ENCODE data around the gene FAM184A. TPM values are rescaled to one million over a fixed set of nuclear protein-coding genes. Genes with fewer than 3 reads are reported as not detected.
A peak's percentile ranks its signal among the peaks of the same experiment; 100 is the strongest.
"Not testable (repeated sequence)": the region's sequence is repeated elsewhere in the genome, so short reads cannot be mapped to it uniquely, and the experiment has no call there.

The FAM184A gene, protein sequence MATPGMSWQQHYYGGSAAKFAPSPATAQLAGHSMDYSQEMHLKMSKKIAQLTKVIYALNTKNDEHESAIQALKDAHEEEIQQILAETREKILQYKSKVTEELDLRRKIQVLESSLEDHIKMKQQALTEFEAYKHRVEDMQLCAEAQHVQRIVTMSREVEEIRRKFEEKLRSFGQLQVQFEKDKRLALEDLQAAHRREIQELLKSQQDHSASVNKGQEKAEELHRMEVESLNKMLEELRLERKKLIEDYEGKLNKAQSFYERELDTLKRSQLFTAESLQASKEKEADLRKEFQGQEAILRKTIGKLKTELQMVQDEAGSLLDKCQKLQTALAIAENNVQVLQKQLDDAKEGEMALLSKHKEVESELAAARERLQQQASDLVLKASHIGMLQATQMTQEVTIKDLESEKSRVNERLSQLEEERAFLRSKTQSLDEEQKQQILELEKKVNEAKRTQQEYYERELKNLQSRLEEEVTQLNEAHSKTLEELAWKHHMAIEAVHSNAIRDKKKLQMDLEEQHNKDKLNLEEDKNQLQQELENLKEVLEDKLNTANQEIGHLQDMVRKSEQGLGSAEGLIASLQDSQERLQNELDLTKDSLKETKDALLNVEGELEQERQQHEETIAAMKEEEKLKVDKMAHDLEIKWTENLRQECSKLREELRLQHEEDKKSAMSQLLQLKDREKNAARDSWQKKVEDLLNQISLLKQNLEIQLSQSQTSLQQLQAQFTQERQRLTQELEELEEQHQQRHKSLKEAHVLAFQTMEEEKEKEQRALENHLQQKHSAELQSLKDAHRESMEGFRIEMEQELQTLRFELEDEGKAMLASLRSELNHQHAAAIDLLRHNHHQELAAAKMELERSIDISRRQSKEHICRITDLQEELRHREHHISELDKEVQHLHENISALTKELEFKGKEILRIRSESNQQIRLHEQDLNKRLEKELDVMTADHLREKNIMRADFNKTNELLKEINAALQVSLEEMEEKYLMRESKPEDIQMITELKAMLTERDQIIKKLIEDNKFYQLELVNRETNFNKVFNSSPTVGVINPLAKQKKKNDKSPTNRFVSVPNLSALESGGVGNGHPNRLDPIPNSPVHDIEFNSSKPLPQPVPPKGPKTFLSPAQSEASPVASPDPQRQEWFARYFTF
- 1 to 10 TPM; 3.0 TPM for total RNA-seq

GRCh38 chr6:119078376-119079282 is at the start of gene FAM184A:
Gene FAM184A, minus strand, starts transcription at chr6:119078664. Its CDS starts 365 bp downstream, at chr6:119078299.
- Mint-ChIP-seq H3K4me1 (peaks cover 27% of the 10 kb centered on the region), H3K27me3 (peaks cover 9% of the 10 kb centered on the region)

GRCh38 chr6:119127627-119128026 is 49.2 kb upstream of the FAM184A start:
- H3K4me1 Mint-ChIP-seq = peaks cover 8% of the 10 kb centered on the region
- POLR2A ChIA-PET = no interaction called here
- DNase-seq (no peak), ATAC-seq (ENCODE audit: low read depth) (no peak)
- H3K36me3 Mint-ChIP-seq = no peaks in the 10 kb centered on the region
- H3K9me3 Mint-ChIP-seq = no peaks in the 10 kb centered on the region
- H3K27me3 Mint-ChIP-seq = peaks cover 12% of the 10 kb centered on the region
- H3K4me3 Mint-ChIP-seq = no peak overlapping the region
- H3K27ac Mint-ChIP-seq = no peak overlapping the region

More at GRCh38 chr6:119078376-119079282, at the start of gene FAM184A:
- peak within 1 kb of the TSS; percentile 72 for H3K27ac Mint-ChIP-seq
- peak; percentile 70 for ATAC-seq (ENCODE audit: low read depth)
- peaks cover 8% of the 10 kb centered on the region for H3K9me3 Mint-ChIP-seq
- peak; percentile 82 for DNase-seq
- H3K4me3 Mint-ChIP-seq = peak within 1 kb of the TSS; percentile 90
- POLR2A ChIA-PET = interaction anchor here (1.7 kb wide), 1 partner anchor 185 kb away, joined by 6 read pairs; the partner anchor contains the start of gene ASF1A
- peaks cover 3% of the 10 kb centered on the region for H3K36me3 Mint-ChIP-seq

- H3K36me3 Mint-ChIP-seq = no peaks in the 10 kb centered on the region
- H3K27me3 Mint-ChIP-seq = peaks cover 15% of the 10 kb centered on the region
- DNase-seq = no peak
- peaks cover 8% of the 10 kb centered on the region for H3K4me1 Mint-ChIP-seq
- ATAC-seq (ENCODE audit: low read depth) = no peak
- no peak overlapping the region for H3K27ac Mint-ChIP-seq
- POLR2A ChIA-PET = no interaction called here
- no peaks in the 10 kb centered on the region for H3K9me3 Mint-ChIP-seq
- no peak overlapping the region for H3K4me3 Mint-ChIP-seq
Measured at GRCh38 chr6:119126826-119127225, 48.4 kb upstream of the FAM184A start.

DNA sequence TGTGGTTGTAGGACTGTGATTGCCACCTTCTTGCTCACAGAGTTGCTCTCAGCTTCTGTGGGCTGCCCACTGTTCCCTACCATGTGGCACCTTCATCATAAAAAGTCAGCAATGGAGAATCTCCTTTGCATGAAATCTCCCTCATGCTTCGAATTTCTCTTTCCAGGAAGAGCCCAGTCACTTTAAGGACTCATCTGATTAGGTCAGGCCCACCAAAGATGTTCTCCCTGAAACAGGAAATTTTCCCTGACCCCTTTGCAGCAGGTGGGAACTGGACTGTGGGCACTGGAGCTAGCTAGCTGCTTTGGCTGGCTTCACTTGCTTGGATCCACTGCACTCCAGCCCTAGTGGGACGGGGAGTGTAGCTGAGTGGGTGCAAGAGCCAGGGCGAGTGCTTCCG is 47.7 kb upstream of the FAM184A start:
- Mint-ChIP-seq H3K36me3 (no peaks in the 10 kb centered on the region), H3K27me3 (peaks cover 16% of the 10 kb centered on the region), H3K4me3 (no peak overlapping the region), H3K27ac (no peak overlapping the region), H3K9me3 (no peaks in the 10 kb centered on the region), H3K4me1 (peaks cover 8% of the 10 kb centered on the region)
- ATAC-seq (ENCODE audit: low read depth) = no peak
- POLR2A ChIA-PET = no interaction called here
- DNase-seq = no peak

DNA sequence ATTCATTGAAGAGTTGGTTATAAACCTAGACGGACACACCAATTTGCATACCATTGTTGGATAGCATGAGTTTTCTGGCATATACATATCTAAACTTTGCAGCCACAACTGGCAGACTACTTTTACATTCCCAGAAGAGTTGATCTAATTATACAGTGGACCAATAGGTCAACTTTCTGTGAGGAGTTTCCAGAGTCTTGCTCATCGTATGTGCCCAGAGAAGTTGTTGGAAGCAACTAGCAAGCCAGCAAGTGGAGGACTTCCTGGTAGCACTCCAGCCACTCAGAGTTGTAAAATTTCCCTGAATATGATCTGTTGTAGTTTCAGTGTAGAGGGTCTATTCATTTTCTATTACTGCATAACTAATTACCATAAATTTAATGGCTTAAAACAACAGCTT is 47.1 kb upstream of the FAM184A start:
- H3K27ac Mint-ChIP-seq = no peak overlapping the region

DNA sequence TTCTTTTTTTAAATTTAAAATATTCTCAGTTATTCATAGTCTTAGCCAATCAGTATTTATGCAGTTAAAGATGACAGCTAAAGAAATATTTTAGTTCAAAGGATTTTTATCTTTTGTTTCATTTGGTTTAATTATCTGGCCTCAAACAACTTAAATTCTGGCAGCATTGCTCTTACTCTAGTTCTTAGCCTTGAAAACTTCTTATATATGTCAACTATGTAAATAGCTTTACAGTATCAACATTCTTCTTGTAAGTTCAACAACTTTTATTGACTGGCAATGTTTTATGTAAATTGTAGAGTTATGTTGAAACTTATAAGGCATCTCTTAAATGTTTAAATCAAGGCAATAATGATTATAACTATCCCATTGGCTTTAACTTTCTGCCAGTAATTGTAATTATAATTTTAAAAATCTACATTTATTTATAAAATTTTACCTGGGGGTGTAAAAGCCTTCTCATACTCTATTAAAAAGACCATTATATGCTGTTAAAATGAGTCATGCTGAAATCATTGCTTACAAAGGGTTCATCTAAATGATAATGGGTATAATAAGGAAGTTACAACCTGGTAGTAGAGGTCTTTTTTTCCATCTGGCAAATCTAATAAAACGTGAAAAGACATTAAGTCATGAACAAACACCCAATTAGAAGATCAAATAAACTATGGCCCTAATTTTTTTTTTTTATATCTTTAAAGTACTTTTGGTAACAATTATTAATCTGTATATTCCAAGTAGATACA is 45.8 kb upstream of the FAM184A start:
- ATAC-seq (ENCODE audit: low read depth) = no peak
- no peak for DNase-seq
- Mint-ChIP-seq H3K27me3 (peaks cover 17% of the 10 kb centered on the region), H3K4me1 (peaks cover 4% of the 10 kb centered on the region), H3K9me3 (no peaks in the 10 kb centered on the region), H3K4me3 (no peak overlapping the region), H3K27ac (no peak overlapping the region), H3K36me3 (no peaks in the 10 kb centered on the region)
- POLR2A ChIA-PET = no interaction called here

More for the DNA sequence above, 47.1 kb upstream of the FAM184A start:
- no peaks in the 10 kb centered on the region for H3K9me3 Mint-ChIP-seq
- no peak overlapping the region for H3K4me3 Mint-ChIP-seq
- no peaks in the 10 kb centered on the region for H3K36me3 Mint-ChIP-seq
- ATAC-seq (ENCODE audit: low read depth) (no peak), DNase-seq (no peak)
- H3K4me1 Mint-ChIP-seq = peaks cover 8% of the 10 kb centered on the region
- POLR2A ChIA-PET = no interaction called here
- H3K27me3 Mint-ChIP-seq = peaks cover 18% of the 10 kb centered on the region

- Mint-ChIP-seq H3K9me3 (no peaks in the 10 kb centered on the region), H3K27me3 (peaks cover 14% of the 10 kb centered on the region), H3K27ac (no peak overlapping the region), H3K36me3 (no peaks in the 10 kb centered on the region), H3K4me3 (no peak overlapping the region), H3K4me1 (no peaks in the 10 kb centered on the region)
- DNase-seq (no peak), ATAC-seq (ENCODE audit: low read depth) (no peak)
- POLR2A ChIA-PET = no interaction called here
Measured at GRCh38 chr6:119122336-119122735, 43.9 kb upstream of the FAM184A start.

GRCh38 chr6:119121367-119121766 is 42.9 kb upstream of the FAM184A start:
- no peak for ATAC-seq (ENCODE audit: low read depth)
- Mint-ChIP-seq H3K36me3 (no peaks in the 10 kb centered on the region), H3K27me3 (peaks cover 14% of the 10 kb centered on the region), H3K4me3 (no peak overlapping the region), H3K4me1 (no peaks in the 10 kb centered on the region), H3K27ac (no peak overlapping the region), H3K9me3 (no peaks in the 10 kb centered on the region)
- DNase-seq = no peak
- POLR2A ChIA-PET = no interaction called here

- Mint-ChIP-seq H3K27me3 (peaks cover 14% of the 10 kb centered on the region), H3K9me3 (no peaks in the 10 kb centered on the region), H3K36me3 (no peaks in the 10 kb centered on the region), H3K27ac (no peak overlapping the region), H3K4me3 (no peak overlapping the region), H3K4me1 (no peaks in the 10 kb centered on the region)
- ATAC-seq (ENCODE audit: low read depth) (no peak), DNase-seq (no peak)
- POLR2A ChIA-PET = no interaction called here
Measured at GRCh38 chr6:119119989-119120388, 41.5 kb upstream of the FAM184A start.

DNA sequence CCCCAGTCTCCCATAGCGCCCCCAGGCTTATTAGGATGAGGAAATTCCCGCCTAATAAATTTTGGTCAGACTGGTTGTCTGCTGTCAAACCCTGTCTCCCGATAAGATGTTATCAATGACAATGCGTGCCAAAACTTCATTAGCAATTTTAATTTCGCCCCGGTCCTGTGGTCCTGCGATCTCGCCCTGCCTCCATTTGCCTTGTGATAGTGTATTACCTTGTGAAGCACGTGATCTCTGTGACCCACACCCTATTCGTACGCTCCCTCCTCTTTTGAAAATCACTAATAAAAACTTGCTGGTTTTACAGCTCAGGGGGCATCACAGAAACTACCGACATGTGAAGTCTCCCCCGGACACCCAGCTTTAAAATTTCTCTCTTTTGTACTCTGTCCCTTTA is 40.6 kb upstream of the FAM184A start:
- H3K4me1 Mint-ChIP-seq; H3K9me3 Mint-ChIP-seq; DNase-seq; POLR2A ChIA-PET; H3K27ac Mint-ChIP-seq; H3K36me3 Mint-ChIP-seq; ATAC-seq (ENCODE audit: low read depth); H3K4me3 Mint-ChIP-seq: not testable (repeated sequence)
- peaks cover 14% of the 10 kb centered on the region for H3K27me3 Mint-ChIP-seq

DNA sequence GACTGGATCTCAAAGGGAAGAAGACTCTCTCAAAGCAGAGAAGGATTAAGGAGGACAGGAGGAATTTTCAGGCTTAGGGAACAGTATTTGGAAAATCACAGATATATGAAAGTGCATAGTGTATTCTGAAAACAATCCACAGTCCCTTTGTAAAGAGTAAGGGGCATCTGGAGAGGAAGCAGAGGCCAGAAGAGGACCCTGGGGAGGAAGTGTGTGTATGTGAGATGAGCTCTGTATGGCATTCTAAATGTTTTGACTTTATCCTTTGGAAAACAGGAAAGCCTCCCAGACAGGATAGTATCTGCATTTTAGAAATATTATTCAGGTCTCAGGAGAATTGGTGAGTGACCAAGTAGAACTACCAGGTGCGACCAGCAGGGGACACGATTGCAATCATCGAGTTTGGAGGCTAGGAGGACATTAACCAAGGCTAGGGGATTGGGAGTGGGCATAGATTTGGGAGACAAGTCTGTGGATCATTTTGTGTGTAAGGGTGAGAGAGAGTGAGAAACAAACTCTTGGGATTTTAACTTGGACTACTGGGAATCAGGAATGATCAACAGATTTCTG is 38.3 kb upstream of the FAM184A start:
- Mint-ChIP-seq H3K9me3 (no peaks in the 10 kb centered on the region), H3K4me3 (no peak overlapping the region), H3K36me3 (no peaks in the 10 kb centered on the region), H3K4me1 (peaks cover 8% of the 10 kb centered on the region), H3K27ac (no peak overlapping the region), H3K27me3 (peaks cover 10% of the 10 kb centered on the region)
- ATAC-seq (ENCODE audit: low read depth) (no peak), DNase-seq (no peak)
- POLR2A ChIA-PET = no interaction called here

DNA sequence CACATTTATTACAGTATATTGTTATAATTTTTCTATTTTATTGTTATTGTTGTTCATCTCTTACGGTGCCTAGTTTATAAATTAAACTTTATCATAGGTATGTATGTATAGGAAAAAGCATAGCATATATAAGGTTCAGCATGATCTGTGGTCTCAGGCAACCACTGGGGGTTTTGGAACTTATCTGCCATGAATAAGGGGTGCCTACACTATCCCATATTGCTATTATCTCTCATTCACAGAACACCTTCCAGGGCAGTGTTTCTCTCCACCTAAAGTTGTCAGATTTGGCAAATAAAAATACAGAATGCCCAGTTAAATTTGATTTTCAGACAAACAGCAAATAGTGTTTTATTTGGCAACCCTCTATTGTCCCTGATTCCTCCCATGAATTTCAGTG is 35.5 kb upstream of the FAM184A start:
- H3K27ac Mint-ChIP-seq = no peak overlapping the region
- H3K9me3 Mint-ChIP-seq = no peaks in the 10 kb centered on the region
- H3K36me3 Mint-ChIP-seq = no peaks in the 10 kb centered on the region
- peaks cover 13% of the 10 kb centered on the region for H3K4me1 Mint-ChIP-seq
- ATAC-seq (ENCODE audit: low read depth) (no peak), DNase-seq (no peak)
- H3K4me3 Mint-ChIP-seq = no peak overlapping the region
- peaks cover 2% of the 10 kb centered on the region for H3K27me3 Mint-ChIP-seq
- POLR2A ChIA-PET = no interaction called here

All from activated naive CD8-positive, alpha-beta T cell treated with anti-CD3 and anti-CD28 coated beads, Interleukin-2, amount 10 ng/mL, durations not matched to agents 7 days and 5 days (primary cell).